Right lobe of liver (tissue), 4 donors: ENCODE measurements around the gene EML5.

Experiments used
- POLR2A ChIP-seq: fragments of 450-650 bp; IDR thresholded peaks from one replicate; pipeline ENCODE4 v1.6.1; 2017; ENCODE audit warnings: antibody characterized with exemption, mild to moderate bottlenecking
- TF ChIP-seq, protein P1 (sequence below), 4 donors: fragments of 200-600 bp in 3 of 4; fragments of 450-650 bp in 1 of 4; IDR thresholded peaks; one replicate each; pipeline versions ENCODE4 v1.5.1 to v1.8.0; 2016 to 2022; ENCODE audit warnings: antibody characterized with exemption in 4 of 4, mild to moderate bottlenecking in 2 of 4
- donor health status: DM: no; HTN: no; CAD: no.
- donor health status: DM: no; HTN: no; CAD: no.
- donor health status: DM: no; HTN: yes; CAD: no.

DNA sequence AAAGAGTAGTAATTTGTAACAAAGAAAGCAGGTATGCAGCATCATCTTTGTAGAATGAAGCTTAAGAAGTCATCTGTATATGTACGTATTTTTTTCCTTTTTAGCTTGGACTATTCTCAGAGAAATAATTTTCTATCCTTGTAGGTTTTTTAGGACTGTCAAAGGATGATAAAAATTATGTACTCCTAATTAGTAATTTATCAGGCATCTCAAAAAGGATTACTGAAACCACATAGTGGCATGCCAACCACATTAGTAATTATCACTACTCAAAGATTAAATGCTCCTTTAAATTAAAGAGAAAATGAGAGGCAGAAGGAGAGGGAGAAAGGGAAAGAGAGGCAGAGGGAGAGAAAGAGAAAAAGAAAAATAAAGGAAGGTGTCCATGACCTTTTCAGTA lies 49.0 kb upstream of the EML5 start:
- TF ChIP-seq, protein P1, sequence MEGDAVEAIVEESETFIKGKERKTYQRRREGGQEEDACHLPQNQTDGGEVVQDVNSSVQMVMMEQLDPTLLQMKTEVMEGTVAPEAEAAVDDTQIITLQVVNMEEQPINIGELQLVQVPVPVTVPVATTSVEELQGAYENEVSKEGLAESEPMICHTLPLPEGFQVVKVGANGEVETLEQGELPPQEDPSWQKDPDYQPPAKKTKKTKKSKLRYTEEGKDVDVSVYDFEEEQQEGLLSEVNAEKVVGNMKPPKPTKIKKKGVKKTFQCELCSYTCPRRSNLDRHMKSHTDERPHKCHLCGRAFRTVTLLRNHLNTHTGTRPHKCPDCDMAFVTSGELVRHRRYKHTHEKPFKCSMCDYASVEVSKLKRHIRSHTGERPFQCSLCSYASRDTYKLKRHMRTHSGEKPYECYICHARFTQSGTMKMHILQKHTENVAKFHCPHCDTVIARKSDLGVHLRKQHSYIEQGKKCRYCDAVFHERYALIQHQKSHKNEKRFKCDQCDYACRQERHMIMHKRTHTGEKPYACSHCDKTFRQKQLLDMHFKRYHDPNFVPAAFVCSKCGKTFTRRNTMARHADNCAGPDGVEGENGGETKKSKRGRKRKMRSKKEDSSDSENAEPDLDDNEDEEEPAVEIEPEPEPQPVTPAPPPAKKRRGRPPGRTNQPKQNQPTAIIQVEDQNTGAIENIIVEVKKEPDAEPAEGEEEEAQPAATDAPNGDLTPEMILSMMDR (IDR thresholded peaks at IDR 0.05) = no peak
- no peak for TF ChIP-seq POLR2A
